SK-MEL-5 (cell line): ENCODE data around the gene PPP2R2D. TPM values are rescaled to one million over a fixed set of nuclear protein-coding genes. Genes with fewer than 3 reads are reported as not detected.
"Not testable (repeated sequence)": the region's sequence is repeated elsewhere in the genome, so short reads cannot be mapped to it uniquely, and the experiment has no call there.

Source experiments
- DNase-seq: peaks from one replicate; pipeline ENCODE4 v3.0.0-alpha.2; 2016; ENCODE audit warnings: low read depth, low spot score
- in situ Hi-C: cut with HindIII; loops from 2 replicates; pipeline ENCODE4 v1.10.0; 2016; ENCODE audit warnings: low sequenced_read_pairs, high pct_unique_total_duplicates, low pct_unique_long_range_greater_than_20kb
- total RNA-seq: library from RNA; depleted of rRNA; stranded (reverse); fragments of >200 nt; shearing (Covaris generic); gene quantifications from 2 replicates; pipeline ENCODE4 v1.2.3, GENCODE V29; 2014

Gene PPP2R2D
- total RNA-seq, 1 experiment from 2014 or later, result 23.6 TPM

DNA sequence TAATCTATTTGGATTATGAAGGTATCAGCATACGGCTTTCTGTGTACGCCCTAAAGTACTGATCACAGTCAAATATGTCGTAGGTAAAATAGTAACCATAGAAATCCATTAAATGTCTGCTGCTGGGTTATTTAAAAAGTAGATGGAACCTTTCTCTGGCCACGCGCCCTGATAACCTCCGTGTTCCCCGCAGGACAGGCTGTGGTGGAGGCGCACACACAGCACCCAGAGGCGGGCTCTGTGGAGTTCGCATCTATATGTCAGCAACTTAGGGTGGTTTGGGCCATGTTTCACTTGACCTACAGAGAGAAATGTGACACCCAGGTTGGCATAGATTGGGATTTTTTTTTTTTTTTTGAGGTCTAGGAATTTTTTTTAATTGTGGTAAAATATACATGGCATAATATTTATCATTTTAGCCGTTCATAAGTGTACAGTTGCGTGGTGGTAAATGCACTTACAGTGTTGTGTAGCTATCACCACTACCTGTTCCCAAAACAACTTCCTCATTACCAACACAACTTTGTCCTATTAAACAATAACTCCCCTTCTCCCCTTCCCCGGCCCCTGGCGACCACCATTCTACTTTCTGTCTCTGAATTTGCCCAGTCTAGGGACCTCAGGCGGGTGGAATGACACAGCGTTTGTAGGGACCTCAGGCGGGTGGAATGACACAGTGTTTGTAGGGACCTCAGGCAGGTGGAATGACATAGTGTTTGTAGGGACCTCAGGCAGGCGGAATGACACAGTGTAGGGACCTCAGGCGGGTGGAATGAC is 15.4 kb downstream of the PPP2R2D start:
- no peak for DNase-seq
- in situ Hi-C loops, result no loop called here

DNA sequence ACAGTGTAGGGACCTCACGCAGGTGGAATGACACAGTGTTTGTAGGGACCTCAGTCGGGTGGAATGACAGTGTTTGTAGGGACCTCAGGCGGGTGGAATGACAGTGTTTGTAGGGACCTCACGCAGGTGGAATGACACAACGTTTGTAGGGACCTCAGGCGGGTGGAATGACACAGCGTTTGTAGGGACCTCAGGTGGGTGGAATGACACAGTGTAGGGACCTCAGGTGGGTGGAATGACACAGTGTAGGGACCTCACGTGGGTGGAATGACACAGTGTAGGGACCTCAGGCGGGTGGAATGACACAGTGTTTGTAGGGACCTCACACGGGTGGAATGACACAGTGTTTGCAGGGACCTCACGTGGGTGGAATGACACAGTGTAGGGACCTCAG is 16.0 kb downstream of the PPP2R2D start:
- in situ Hi-C loops, DNase-seq: not testable (repeated sequence)

DNA sequence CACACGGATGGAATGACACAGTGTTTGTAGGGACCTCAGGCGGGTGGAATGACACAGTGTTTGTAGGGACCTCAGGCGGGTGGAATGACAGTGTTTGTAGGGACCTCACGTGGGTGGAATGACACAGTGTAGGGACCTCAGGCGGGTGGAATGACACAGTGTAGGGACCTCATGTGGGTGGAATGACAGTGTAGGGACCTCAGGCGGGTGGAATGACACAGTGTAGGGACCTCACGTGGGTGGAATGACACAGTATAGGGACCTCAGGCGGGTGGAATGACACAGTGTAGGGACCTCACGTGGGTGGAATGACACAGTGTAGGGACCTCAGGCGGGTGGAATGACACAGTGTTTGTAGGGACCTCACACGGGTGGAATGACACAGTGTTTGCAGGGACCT is 16.7 kb downstream of the PPP2R2D start:
- in situ Hi-C loops, DNase-seq: not testable (repeated sequence)

DNA sequence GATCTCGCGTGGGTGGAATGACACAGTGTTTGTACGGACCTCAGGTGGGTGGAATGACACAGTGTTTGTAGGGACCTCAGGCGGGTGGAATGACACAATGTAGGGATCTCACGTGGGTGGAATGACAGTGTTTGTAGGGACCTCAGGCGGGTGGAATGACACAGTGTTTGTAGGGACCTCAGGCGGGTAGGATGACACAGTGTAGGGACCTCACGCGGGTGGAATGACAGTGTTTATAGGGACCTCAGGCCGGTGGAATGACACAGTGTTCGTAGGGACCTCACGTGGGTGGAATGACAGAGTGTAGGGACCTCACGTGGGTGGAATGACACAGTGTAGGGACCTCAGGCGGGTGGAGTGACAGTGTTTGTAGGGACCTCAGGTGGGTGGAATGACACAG is 18.7 kb downstream of the PPP2R2D start:
- in situ Hi-C loops, DNase-seq: not testable (repeated sequence)

DNA sequence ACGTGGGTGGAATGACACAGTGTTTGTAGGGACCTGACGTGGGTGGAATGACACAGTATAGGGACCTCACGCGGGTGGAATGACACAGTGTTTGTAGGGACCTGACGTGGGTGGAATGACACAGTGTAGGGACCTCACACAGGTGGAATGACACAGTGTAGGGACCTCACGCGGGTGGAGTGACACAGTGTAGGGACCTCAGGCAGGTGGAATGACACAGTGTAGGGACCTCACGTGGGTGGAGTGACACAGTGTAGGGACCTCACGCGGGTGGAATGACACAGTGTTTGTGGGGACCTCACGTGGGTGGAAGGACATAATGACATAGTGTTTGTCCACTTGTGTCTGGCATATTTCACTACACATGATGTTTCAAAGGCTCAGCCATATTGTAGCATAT is 19.3 kb downstream of the PPP2R2D start:
- no peak for DNase-seq
- in situ Hi-C loops, result no loop called here

DNA sequence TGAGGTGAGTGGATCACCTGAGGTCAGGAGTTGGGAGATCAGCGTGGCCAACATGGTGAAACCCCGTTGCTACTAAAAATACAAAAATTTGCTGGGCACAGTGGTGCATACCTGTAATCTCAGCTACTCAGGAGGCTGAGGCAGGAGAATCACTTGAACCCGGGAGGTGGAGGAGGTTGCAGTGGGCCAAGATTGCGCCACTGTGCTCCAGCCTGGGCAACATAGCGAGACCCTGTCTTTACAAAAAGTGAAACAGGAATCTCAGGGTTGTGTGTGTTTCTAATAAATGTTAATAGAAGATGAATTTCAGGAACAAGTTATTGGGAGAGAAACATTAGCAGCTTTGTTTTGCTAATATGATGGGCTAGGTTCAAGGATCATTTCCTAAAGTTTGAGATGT is 19.9 kb downstream of the PPP2R2D start:
- in situ Hi-C loops, result no loop called here
- no peak for DNase-seq

DNA sequence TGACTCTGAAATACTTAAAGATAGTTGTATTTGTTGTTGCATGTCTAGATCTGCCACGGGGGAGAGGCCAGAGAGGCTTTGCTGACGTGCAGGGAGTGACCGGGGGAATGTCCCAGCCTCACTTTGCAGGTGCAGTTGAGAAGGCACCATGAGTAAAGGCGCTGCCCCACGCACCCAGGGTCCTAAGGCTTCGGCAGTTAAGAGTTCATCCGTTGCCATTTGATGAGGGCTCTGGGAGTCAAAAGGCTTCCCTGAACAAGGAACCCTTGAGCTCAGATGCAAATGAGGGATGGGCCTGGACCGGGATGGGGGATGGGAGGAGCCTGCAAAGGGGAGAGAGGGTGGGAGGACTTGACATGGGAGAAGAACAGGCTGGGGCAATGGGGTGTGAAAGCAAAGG is 20.4 kb downstream of the PPP2R2D start:
- in situ Hi-C loops, result no loop called here
- no peak for DNase-seq

DNA sequence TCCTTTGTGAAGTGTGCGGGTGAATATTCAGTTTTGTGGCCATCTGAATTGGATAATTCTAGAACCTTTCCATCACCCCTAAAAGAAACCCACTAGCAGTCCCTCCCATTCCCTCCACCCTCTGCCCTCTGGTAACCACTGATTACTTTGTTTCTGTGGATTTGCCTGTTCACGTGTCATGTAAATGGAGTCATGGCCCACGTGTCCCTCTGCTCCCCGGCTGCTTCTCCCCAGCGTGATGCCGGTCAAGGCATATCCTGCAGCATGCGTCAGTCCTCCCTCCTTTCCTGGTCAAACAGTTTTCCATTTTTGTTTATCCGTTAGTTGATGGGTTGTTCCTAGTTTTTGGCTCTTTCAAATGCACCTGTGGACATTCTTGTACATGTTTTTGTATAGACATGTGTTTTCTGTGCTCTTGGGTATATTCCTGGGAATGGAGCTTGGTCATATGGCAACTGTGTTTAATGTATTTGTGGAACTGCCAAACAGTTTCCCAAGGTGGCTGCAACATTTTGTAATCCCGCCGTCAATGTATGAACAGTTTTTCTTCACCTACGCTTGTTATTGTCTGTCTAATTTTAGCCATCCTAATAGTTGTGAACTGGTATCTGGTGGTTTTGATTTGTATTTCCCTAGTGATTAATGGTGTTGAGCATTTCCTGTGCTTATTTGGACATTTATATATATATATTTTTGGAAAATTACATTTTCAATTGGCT is 22.4 kb downstream of the PPP2R2D start:
- no peak for DNase-seq
- in situ Hi-C loops, result no loop called here

DNA sequence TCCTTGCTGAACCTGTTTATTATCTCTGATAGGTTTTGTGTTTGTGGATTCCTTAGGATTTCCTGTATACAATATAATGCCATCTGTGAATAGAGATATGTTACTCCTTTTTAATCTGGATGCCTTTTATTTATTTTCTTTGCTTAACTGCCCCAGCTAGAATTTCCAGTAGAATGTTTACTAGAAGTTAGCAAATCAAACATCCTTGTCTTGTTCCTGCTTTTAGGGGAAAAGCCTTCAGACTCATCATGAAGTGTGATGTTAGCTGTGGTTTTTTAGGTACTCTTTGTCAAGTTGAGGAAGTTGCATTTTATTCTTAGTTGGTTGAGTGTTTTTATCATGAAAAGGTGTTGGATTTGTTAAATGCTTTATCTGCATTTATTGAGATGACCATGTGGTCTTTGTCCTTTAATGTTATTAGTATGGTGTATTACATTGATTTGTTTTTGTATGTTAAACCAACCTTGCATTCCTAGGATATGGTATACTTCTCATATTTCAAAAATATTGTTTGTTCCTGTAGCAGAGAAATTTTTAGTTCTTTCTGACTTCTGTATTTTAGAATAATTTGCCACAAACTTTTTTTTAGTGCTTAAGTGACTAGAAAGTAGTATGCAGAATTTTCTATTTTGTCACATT is 24.3 kb downstream of the PPP2R2D start:
- DNase-seq, result no peak
- in situ Hi-C loops, result no loop called here

DNA sequence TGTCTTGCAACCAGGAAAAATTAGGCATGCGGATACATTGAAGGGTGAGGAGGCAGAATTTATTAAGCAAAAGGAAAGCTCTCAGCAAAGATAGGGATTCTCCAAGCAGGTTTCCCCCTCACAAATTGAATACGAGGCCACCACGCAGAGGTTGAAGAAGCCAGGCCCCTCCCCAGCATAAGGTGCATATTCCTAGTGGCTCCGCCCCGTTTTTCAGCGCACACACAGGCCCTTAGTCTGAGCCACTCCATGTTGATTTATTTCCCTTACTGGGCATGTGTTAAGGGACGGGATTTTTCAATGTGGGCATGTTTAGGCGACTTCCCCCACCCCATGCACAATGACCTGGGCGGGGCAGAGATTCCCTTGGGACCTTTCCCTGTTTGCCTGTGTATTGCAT is 24.9 kb downstream of the PPP2R2D start:
- DNase-seq, result no peak
- in situ Hi-C loops, result no loop called here

DNA sequence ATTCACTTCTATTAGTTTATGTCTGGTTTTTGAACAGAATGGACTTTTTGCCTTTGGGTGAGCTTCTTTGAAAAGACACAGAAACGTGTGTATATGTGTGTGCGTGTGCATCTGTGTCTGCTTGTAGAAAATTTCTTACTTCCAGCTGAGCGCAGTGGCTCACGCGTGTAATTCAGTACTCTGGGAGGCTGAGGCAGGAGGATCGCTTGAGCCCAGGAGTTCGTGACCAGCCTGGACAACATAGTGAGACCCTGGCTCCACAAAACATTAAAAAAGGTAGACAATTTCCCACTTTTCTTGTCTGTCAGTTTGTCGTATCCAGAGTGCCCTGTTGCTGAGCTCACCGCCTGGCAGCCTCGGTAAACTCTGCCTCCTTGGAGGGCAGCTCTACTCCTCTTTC is 25.4 kb downstream of the PPP2R2D start:
- DNase-seq, result no peak
- in situ Hi-C loops, result no loop called here

DNA sequence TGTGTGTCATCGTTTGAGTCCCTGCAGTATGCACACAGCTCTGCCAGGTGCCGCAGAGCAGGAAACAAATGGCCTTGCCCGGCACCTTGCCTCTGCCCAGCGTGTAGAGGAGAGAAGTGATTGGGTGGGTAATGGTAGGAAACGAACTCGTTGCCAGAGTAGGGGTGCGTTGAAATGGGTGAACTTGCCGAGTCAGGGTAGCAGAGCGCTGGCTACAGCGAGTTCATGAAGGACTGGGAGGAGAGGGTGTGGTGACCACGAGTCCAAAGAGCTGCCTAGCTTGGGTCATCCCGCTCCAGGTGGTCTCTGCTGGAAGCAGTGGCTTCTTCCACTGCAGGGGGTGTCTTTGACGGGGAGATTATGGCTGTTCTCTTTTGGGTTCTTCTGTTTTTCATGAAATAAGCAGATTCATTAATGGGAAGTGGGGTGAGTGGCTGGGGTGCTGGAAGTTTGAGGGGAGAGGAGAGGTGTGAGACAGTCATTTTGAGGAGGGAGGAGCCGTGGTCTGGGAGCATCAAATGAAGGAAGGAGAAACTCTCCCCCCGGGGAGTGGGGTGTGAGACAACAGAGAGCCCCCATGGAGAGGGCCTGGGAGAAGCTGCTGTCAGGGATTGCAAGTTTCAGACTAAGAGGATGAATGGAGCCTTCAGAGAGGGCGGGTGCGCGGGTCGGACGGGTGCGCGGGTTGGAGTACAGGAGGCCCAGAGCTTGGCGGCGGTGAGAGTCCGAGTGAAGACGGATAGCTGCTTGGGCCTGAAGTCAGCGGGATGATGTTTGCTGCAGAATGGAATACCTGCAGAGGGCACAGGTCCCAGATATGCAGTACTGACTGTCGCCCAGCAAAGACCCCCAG is 26.2 kb downstream of the PPP2R2D start:
- DNase-seq, result no peak
- in situ Hi-C loops, result no loop called here

DNA sequence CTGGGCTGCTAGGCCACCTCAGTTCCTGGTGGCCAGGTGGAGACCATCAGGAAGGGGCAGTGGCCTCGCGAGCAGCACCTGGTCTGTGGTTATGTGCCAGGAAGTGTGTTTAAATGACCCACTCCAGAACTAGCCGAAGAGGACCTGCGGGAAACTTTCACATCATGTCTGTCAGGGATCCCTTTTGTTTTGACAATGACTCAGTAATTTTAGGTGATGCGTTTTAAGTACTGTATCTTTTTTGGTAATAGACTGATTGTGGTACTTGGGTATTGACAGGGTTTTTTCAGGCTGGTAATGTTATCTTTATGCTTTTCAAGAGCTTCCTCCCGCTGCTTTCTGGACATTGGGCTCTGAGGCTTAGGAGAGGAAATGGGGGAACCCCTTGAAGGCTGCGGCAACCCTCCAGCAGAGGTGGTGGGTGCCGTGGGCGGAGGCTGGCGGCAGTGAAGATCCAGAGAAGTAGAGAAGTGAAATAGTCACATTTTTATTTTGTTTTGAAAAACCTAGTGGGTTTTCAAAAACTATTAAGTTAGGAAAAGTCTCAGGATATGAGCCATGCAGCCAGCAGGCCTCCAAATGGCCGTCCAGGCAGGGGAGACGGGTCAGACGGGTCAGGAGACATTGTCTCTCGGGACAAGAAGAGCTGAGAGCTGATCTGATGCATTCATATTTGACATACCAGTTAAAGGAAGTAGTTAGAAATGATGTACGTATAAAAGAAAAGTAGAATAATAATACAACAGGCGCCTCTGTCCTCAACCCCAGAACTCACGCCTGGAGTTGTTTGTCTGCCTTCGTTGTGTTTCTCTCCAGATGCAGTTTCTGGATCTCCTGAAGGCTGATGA is 27.7 kb downstream of the PPP2R2D start:
- in situ Hi-C loops, result no loop called here

DNA sequence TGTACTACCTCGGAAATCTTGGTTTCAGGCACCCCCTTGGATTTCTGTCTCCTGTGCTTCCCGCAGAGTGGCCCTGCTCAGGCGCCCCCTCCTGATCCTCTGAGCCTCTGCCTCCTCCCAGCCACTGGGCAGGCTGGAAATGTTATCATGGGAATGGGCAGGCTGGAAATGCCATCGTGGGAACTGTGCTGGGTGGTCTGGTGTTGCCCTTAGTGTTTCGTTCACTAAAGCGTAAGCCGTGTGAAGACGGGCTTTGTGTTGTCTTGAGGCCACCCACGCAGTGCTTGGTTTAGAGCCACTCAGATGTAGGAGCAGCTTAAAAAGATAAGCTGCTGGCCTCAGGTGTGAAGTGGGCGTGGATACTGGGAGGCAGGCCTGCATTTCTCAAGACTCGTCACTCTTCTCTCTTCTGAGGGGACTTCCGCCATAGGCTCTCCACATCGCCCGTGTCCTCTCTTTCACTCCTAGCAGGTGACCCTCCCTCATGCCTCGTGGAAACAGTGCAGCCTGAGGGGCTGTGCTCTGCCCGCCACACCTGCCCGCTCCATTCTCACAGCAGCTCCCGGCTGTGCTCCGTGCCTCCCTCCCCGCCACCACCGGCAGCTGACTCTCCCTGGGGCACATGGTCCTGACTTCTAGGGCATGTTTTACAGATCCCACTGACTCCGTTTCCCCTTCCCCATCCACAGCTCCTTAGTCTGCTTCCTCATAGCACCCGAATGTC is 28.5 kb downstream of the PPP2R2D start:
- in situ Hi-C loops, result no loop called here
- no peak for DNase-seq

More for the DNA sequence above, 27.7 kb downstream of the PPP2R2D start:
- no peak for DNase-seq

DNA sequence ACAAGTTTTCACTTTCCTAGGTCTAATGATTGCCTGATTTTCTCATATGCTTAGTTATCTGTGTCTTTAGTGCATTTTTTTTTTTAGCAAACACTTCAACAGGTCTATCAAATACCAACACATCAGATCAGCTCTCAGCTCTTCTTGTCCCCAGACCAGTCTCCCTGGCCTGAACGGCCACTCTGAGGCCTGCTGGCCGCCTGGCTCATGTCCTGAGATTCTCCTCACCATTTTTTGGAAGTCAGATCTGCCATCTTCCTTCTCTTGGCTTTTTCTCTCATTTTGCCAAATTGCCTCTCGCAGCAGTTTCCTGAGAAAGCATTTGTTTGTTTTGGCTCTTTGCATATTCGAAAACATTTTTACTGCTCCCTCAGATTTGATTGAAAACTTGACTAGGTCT is 29.3 kb downstream of the PPP2R2D start:
- in situ Hi-C loops, result no loop called here
- DNase-seq, result no peak

DNA sequence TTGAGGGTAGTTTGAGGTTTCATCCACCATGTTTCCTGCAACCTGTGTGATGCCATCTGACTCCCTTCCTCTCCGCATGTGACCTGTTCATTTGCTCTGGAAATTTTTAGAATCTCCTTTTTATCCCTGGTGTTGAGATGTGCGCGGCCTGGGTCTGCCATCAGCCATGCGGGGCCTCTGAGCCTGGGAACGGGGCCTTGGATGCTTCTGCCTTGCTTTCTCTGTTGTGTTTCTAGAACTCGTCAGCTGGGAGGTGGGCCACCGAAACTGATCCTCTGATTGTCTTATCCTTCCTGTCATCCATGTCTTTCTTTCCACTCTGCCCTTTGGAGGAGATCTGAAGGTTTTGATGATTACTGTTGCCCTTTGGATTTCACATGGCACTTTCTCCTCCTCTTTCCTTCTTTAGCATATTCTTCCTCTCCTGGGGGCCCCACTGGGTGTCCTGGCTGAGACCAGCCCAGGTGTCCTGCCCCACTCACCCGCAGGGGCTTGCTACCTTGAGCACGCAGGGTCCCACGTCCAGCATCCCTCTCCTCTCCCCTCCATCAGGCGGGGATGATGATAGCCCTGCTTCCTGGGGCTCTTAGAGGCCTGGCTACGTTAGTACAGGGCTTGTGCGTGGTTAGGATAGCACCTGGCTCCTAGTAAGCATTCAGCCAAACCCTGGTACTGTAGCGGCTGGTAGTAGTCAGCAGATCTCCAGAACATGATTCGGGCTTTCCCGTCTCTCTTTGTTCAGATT is 29.9 kb downstream of the PPP2R2D start:
- in situ Hi-C loops, result no loop called here
- no peak for DNase-seq
